MM.1S (cell line): ENCODE measurements around the gene LRIG3.

Experiments used
- CTCF ChIP-seq: fragments of 300-600 bp; sonication (generic); IDR thresholded peaks from 2 replicates; pipeline ENCODE4 v1.5.1; 2016; ENCODE audit warnings: antibody characterized with exemption, low read length, mixed read lengths
- EZH2 ChIP-seq: fragments of 300-600 bp; sonication (generic); optimal IDR thresholded peaks from 2 replicates; pipeline ENCODE3; 2017; ENCODE audit warnings: low read depth, mild to moderate bottlenecking, antibody characterized with exemption, low read length, mixed read lengths
- EZH2phosphoT487 ChIP-seq: fragments of 300-600 bp; sonication (generic); IDR thresholded peaks from 2 replicates; pipeline ENCODE4 v1.6.1; 2018; ENCODE audit warnings: antibody characterized with exemption, low read length

GRCh38 chr12:58901664-58902063, 18.6 kb downstream of the LRIG3 start:
- TF ChIP-seq CTCF = no peak
- no peak for TF ChIP-seq EZH2
- TF ChIP-seq EZH2phosphoT487 = no peak
